ENCODE data around the gene MB21D2. TPM values are rescaled to one million over a fixed set of nuclear protein-coding genes. Genes with fewer than 3 reads are reported as not detected.

Gene MB21D2
- total RNA-seq, 1 donor from 2014 or later = 15.1 TPM

GRCh38 chr3:192915722-192916121 lies 1.9 kb downstream of the MB21D2 start:
- Mint-ChIP-seq H3K4me1 (peaks cover 20% of the 10 kb centered on the region), H3K27me3 (ENCODE audit: insufficient read depth, low read depth) (peaks cover 8% of the 10 kb centered on the region), H3K9me3 (no peaks in the 10 kb centered on the region), H3K4me3 (peak overlapping the region; percentile 97), H3K36me3 (no peaks in the 10 kb centered on the region), H3K27ac (no peak overlapping the region)
- peak overlapping the region; percentile 91 for H3K4me2 ChIP-seq
- no peak overlapping the region for H3K27ac ChIP-seq
- peaks cover 28% of the 10 kb centered on the region for H3K27me3 ChIP-seq
- H3K4me3 ChIP-seq = peak overlapping the region; percentile 92
- TF ChIP-seq EZH2phosphoT487 (IDR thresholded peaks at IDR 0.05) (no peak), CTCF (IDR thresholded peaks at IDR 0.05) (no peak), EZH2 (IDR thresholded peaks at IDR 0.05) (no peak)
- no peak overlapping the region for H2AFZ ChIP-seq (replicated peaks)
- H3F3A ChIP-seq (ENCODE audit: low read depth) = peaks cover 30% of the 10 kb centered on the region
- peak; percentile 16 for DNase-seq (ENCODE audit: low spot score)
- H3K4me1 ChIP-seq = peaks cover 24% of the 10 kb centered on the region
- no peaks in the 10 kb centered on the region for H3K36me3 ChIP-seq
- H3K9ac ChIP-seq = no peak overlapping the region
- peaks cover 59% of the 10 kb centered on the region for H3K79me2 ChIP-seq (ENCODE audit: low read depth)
- H3K9me3 ChIP-seq (ENCODE audit: low read depth) = no peaks in the 10 kb centered on the region
- H4K20me1 ChIP-seq (ENCODE audit: low read depth) = peaks cover 28% of the 10 kb centered on the region

DNA sequence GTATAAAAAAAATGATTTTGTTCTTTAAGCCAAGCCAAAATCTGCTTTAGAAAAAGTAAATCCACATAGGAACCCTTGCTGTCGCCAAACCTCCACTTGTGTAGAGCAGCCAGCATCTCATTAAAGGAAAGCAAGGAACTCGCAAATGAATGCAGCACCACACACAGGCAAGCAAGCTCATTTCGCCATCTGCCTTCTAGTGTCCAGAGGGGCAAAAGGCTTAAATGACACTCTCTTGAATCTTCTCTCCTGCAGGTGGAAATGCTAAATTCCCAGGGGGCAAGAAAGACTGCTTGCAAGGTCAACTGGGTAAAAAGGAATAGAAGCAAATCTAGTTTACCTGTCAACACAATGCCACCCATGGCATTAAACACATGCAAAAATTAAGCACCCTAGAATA lies 2.4 kb downstream of the MB21D2 start:
- no peaks in the 10 kb centered on the region for H3K9me3 ChIP-seq (ENCODE audit: low read depth)
- no peak overlapping the region for H3K9ac ChIP-seq
- peaks cover 30% of the 10 kb centered on the region for H3F3A ChIP-seq (ENCODE audit: low read depth)
- H3K4me1 ChIP-seq = peaks cover 24% of the 10 kb centered on the region
- Mint-ChIP-seq H3K4me3 (peak overlapping the region; percentile 97), H3K27ac (no peak overlapping the region), H3K9me3 (no peaks in the 10 kb centered on the region), H3K4me1 (peaks cover 20% of the 10 kb centered on the region), H3K27me3 (ENCODE audit: insufficient read depth, low read depth) (peaks cover 8% of the 10 kb centered on the region), H3K36me3 (no peaks in the 10 kb centered on the region)
- H3K27me3 ChIP-seq = peaks cover 28% of the 10 kb centered on the region
- peaks cover 28% of the 10 kb centered on the region for H4K20me1 ChIP-seq (ENCODE audit: low read depth)
- TF ChIP-seq EZH2phosphoT487 (IDR thresholded peaks at IDR 0.05) = no peak
- TF ChIP-seq CTCF (IDR thresholded peaks at IDR 0.05) = peak; percentile 35
- peak overlapping the region; percentile 92 for H3K4me3 ChIP-seq
- H2AFZ ChIP-seq (replicated peaks) = no peak overlapping the region
- H3K27ac ChIP-seq = no peak overlapping the region
- no peaks in the 10 kb centered on the region for H3K36me3 ChIP-seq
- DNase-seq (ENCODE audit: low spot score) = peak; percentile 81
- H3K79me2 ChIP-seq (ENCODE audit: low read depth) = peaks cover 63% of the 10 kb centered on the region
- H3K4me2 ChIP-seq = peak overlapping the region; percentile 91

DNA sequence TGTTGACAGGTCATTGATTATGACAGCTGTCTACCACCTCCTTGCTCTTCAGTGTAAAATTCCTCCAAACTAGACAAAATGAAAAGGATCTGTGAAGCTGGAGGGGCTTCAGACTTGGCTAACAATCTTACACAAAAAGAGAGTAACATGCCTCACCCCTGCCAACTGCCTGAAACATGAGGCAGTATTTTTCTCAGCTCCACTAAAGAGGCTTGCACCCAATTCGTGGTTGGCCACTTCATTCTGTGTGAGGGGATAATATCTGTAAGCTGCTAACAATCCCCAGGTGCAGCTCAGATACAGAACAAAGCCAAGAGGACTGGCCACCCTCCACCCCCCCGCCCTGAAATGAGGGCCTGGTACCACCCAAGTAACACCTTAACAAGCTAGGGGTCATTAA lies 2.8 kb downstream of the MB21D2 start:
- Histone ChIP-seq H3K4me3 (no peak overlapping the region), H3K4me1 (peaks cover 24% of the 10 kb centered on the region), H3K9me3 (ENCODE audit: low read depth) (no peaks in the 10 kb centered on the region), H2AFZ (replicated peaks) (no peak overlapping the region), H3K27me3 (peaks cover 26% of the 10 kb centered on the region), H3K79me2 (ENCODE audit: low read depth) (peaks cover 65% of the 10 kb centered on the region), H3K36me3 (no peaks in the 10 kb centered on the region), H3F3A (ENCODE audit: low read depth) (peaks cover 30% of the 10 kb centered on the region), H3K4me2 (peak overlapping the region; percentile 91), H3K27ac (no peak overlapping the region), H4K20me1 (ENCODE audit: low read depth) (peaks cover 28% of the 10 kb centered on the region), H3K9ac (no peak overlapping the region)
- H3K4me1 Mint-ChIP-seq = peaks cover 20% of the 10 kb centered on the region
- H3K27ac Mint-ChIP-seq = no peak overlapping the region
- no peak for DNase-seq (ENCODE audit: low spot score)
- TF ChIP-seq EZH2 (IDR thresholded peaks at IDR 0.05) (no peak), EZH2phosphoT487 (IDR thresholded peaks at IDR 0.05) (no peak), CTCF (IDR thresholded peaks at IDR 0.05) (no peak)
- peaks cover 8% of the 10 kb centered on the region for H3K27me3 Mint-ChIP-seq (ENCODE audit: insufficient read depth, low read depth)
- H3K36me3 Mint-ChIP-seq = no peaks in the 10 kb centered on the region
- H3K9me3 Mint-ChIP-seq = no peaks in the 10 kb centered on the region
- H3K4me3 Mint-ChIP-seq = no peak overlapping the region
